Activated CD4-positive, alpha-beta T cell treated with anti-CD3 and anti-CD28 coated beads, Interleukin-2, amount 10 ng/mL, durations not matched to agents 24 days and 14 days (primary cell): ENCODE measurements around the gene MAPT. TPM values are rescaled to one million over a fixed set of nuclear protein-coding genes. Genes with fewer than 3 reads are reported as not detected.
"Not testable (repeated sequence)": the region's sequence is repeated elsewhere in the genome, so short reads cannot be mapped to it uniquely, and the experiment has no call there.

ENCODE experiments used
- DNase-seq: peaks from one replicate; pipeline ENCODE4 v3.0.0; 2022
- H3K27ac Mint-ChIP-seq: one replicate; pipeline ENCODE4 v1.8.0; 2022; ENCODE audit warnings: mild to moderate bottlenecking, mixed read lengths
- H3K27me3 Mint-ChIP-seq: one replicate; pipeline ENCODE4 v1.8.0; 2022; ENCODE audit warnings: mixed read lengths
- H3K36me3 Mint-ChIP-seq: one replicate; pipeline ENCODE4 v1.8.0; 2022; ENCODE audit warnings: low read depth, mild to moderate bottlenecking, mixed read lengths
- H3K4me1 Mint-ChIP-seq: one replicate; pipeline ENCODE4 v1.8.0; 2021; ENCODE audit warnings: mixed read lengths
- H3K4me3 Mint-ChIP-seq: one replicate; pipeline ENCODE4 v1.8.0; 2022; ENCODE audit warnings: mild to moderate bottlenecking, moderate library complexity, mixed read lengths
- H3K9me3 Mint-ChIP-seq: one replicate; pipeline ENCODE4 v1.8.0; 2021; ENCODE audit warnings: mixed read lengths
- intact Hi-C: fragments of 100-400 bp; cut with micrococcal nuclease; formaldehyde crosslinking; loops from one replicate; pipeline ENCODE4 v1.15.1; 2023
- total RNA-seq: library from RNA; stranded (reverse); gene quantifications from 2 replicates; pipeline ENCODE4 v1.2.3, GENCODE V29; 2022

Gene MAPT
- total RNA-seq, 1 donor from 2014 or later, result 0.37 TPM

DNA sequence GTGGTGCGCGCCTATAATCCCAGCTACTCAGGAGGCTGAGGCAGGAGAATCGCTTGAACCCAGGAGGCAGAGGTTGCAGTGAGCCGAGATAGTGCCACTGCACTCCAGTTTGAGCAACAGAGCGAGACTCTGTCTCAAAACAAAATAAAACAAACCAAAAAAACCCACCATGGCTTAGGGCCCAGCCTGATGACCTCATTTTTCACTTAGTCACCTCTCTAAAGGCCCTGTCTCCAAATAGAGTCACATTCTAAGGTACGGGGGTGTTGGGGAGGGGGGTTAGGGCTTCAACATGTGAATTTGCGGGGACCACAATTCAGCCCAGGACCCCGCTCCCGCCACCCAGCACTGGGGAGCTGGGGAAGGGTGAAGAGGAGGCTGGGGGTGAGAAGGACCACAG is 103.3 kb downstream of the MAPT start:
- Mint-ChIP-seq H3K4me3 (no peak overlapping the region), H3K27ac (no peak overlapping the region), H3K4me1 (peaks cover under 1% of the 10 kb centered on the region), H3K9me3 (no peaks in the 10 kb centered on the region), H3K27me3 (peaks cover 2% of the 10 kb centered on the region), H3K36me3 (no peaks in the 10 kb centered on the region)
- intact Hi-C loops, result no loop called here
- DNase-seq, result no peak

DNA sequence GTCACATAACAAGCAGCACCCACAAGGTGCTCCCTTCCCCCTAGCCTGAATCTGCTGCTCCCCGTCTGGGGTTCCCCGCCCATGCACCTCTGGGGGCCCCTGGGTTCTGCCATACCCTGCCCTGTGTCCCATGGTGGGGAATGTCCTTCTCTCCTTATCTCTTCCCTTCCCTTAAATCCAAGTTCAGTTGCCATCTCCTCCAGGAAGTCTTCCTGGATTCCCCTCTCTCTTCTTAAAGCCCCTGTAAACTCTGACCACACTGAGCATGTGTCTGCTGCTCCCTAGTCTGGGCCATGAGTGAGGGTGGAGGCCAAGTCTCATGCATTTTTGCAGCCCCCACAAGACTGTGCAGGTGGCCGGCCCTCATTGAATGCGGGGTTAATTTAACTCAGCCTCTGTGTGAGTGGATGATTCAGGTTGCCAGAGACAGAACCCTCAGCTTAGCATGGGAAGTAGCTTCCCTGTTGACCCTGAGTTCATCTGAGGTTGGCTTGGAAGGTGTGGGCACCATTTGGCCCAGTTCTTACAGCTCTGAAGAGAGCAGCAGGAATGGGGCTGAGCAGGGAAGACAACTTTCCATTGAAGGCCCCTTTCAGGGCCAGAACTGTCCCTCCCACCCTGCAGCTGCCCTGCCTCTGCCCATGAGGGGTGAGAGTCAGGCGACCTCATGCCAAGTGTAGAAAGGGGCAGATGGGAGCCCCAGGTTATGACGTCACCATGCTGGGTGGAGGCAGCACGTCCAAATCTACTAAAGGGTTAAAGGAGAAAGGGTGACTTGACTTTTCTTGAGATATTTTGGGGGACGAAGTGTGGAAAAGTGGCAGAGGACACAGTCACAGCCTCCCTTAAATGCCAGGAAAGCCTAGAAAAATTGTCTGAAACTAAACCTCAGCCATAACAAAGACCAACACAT is 104.9 kb downstream of the MAPT start, which contains the start of gene STH:
Gene STH, plus strand, starts transcription at position 264 of the 913 bp plus-strand sequence. Its CDS starts 30 bp downstream, at position 294.
- H3K9me3 Mint-ChIP-seq, result no peaks in the 10 kb centered on the region
- no peak within 1 kb of the TSS for H3K4me3 Mint-ChIP-seq
- no peak for DNase-seq
- intact Hi-C loops, result no loop called here
- peaks cover 4% of the 10 kb centered on the region for H3K4me1 Mint-ChIP-seq
- no peaks in the 10 kb centered on the region for H3K36me3 Mint-ChIP-seq
- no peak within 1 kb of the TSS for H3K27ac Mint-ChIP-seq
- no peaks in the 10 kb centered on the region for H3K27me3 Mint-ChIP-seq

DNA sequence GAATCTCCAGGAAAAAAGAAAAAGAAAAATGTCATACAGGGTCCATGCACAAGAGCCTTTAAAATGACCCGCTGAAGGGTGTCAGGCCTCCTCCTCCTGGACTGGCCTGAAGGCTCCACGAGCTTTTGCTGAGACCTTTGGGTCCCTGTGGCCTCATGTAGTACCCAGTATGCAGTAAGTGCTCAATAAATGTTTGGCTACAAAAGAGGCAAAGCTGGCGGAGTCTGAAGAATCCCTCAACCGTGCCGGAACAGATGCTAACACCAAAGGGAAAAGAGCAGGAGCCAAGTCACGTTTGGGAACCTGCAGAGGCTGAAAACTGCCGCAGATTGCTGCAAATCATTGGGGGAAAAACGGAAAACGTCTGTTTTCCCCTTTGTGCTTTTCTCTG is 105.5 kb downstream of the MAPT start:
- Mint-ChIP-seq H3K27ac (no peak overlapping the region), H3K9me3 (no peaks in the 10 kb centered on the region), H3K4me1 (peaks cover 4% of the 10 kb centered on the region), H3K4me3 (no peak overlapping the region), H3K27me3 (no peaks in the 10 kb centered on the region), H3K36me3 (no peaks in the 10 kb centered on the region)
- no peak for DNase-seq
- intact Hi-C loops, result loop anchor here (10.0 kb wide), 1 partner anchor 215 kb away; no protein-coding TSS in a partner anchor

DNA sequence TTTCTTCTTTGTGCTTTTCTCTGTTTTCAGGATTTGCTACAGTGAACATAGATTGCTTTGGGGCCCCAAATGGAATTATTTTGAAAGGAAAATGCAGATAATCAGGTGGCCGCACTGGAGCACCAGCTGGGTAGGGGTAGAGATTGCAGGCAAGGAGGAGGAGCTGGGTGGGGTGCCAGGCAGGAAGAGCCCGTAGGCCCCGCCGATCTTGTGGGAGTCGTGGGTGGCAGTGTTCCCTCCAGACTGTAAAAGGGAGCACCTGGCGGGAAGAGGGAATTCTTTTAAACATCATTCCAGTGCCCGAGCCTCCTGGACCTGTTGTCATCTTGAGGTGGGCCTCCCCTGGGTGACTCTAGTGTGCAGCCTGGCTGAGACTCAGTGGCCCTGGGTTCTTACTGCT is 105.9 kb downstream of the MAPT start:
- H3K9me3 Mint-ChIP-seq, result no peaks in the 10 kb centered on the region
- intact Hi-C loops, result loop anchor here (10.0 kb wide), 1 partner anchor 215 kb away; no protein-coding TSS in a partner anchor
- no peak overlapping the region for H3K4me3 Mint-ChIP-seq
- H3K27ac Mint-ChIP-seq, result no peak overlapping the region
- no peaks in the 10 kb centered on the region for H3K27me3 Mint-ChIP-seq
- H3K4me1 Mint-ChIP-seq, result peaks cover 4% of the 10 kb centered on the region
- no peak for DNase-seq
- no peaks in the 10 kb centered on the region for H3K36me3 Mint-ChIP-seq

DNA sequence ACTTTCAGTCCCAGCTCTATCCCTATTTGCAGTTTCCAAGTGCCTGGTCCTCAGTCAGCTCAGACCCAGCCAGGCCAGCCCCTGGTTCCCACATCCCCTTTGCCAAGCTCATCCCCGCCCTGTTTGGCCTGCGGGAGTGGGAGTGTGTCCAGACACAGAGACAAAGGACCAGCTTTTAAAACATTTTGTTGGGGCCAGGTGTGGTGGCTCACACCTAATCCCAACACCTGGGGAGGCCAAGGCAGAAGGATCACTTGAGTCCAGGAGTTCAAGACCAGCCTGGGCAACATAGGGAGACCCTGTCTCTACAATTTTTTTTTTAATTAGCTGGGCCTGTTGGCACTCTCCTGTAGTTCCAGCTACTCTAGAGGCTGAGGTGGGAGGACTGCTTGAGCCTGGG is 106.4 kb downstream of the MAPT start:
- intact Hi-C loops, result loop anchor here (10.0 kb wide), 1 partner anchor 214 kb away; no protein-coding TSS in a partner anchor
- Mint-ChIP-seq H3K27me3 (peaks cover 2% of the 10 kb centered on the region), H3K4me3 (no peak overlapping the region), H3K27ac (no peak overlapping the region), H3K4me1 (peaks cover 4% of the 10 kb centered on the region), H3K36me3 (no peaks in the 10 kb centered on the region), H3K9me3 (no peaks in the 10 kb centered on the region)
- no peak for DNase-seq

DNA sequence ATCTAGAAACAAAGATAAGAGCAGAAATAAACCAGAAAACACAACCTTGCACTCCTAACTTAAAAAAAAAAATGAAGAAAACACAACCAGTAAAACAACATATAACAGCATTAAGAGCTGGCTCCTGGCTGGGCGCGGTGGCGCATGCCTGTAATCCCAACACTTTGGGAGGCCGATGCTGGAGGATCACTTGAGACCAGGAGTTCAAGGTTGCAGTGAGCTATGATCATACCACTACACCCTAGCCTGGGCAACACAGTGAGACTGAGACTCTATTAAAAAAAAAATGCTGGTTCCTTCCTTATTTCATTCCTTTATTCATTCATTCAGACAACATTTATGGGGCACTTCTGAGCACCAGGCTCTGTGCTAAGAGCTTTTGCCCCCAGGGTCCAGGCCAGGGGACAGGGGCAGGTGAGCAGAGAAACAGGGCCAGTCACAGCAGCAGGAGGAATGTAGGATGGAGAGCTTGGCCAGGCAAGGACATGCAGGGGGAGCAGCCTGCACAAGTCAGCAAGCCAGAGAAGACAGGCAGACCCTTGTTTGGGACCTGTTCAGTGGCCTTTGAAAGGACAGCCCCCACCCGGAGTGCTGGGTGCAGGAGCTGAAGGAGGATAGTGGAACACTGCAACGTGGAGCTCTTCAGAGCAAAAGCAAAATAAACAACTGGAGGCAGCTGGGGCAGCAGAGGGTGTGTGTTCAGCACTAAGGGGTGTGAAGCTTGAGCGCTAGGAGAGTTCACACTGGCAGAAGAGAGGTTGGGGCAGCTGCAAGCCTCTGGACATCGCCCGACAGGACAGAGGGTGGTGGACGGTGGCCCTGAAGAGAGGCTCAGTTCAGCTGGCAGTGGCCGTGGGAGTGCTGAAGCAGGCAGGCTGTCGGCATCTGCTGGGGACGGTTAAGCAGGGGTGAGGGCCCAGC is 107.3 kb downstream of the MAPT start:
- Mint-ChIP-seq H3K9me3 (no peaks in the 10 kb centered on the region), H3K27me3 (peaks cover 6% of the 10 kb centered on the region), H3K27ac (no peak overlapping the region), H3K4me3 (no peak overlapping the region), H3K36me3 (no peaks in the 10 kb centered on the region), H3K4me1 (peaks cover 4% of the 10 kb centered on the region)
- no peak for DNase-seq
- intact Hi-C loops, result loop anchor here (10.0 kb wide), 1 partner anchor 213 kb away; no protein-coding TSS in a partner anchor

DNA sequence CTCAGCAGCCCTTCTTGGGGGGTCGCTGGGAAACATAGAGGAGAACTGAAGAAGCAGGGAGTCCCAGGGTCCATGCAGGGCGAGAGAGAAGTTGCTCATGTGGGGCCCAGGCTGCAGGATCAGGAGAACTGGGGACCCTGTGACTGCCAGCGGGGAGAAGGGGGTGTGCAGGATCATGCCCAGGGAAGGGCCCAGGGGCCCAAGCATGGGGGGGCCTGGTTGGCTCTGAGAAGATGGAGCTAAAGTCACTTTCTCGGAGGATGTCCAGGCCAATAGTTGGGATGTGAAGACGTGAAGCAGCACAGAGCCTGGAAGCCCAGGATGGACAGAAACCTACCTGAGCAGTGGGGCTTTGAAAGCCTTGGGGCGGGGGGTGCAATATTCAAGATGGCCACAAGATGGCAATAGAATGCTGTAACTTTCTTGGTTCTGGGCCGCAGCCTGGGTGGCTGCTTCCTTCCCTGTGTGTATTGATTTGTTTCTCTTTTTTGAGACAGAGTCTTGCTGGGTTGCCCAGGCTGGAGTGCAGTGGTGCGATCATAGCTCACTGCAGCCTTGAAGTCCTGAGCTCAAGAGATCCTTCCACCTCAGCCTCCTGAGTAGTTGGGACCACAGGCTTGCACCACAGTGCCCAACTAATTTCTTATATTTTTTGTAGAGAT is 108.1 kb downstream of the MAPT start:
- H3K36me3 Mint-ChIP-seq, result no peaks in the 10 kb centered on the region
- DNase-seq, result peak; percentile 93
- no peaks in the 10 kb centered on the region for H3K9me3 Mint-ChIP-seq
- intact Hi-C loops, result loop anchor here (10.0 kb wide), 1 partner anchor 212 kb away; no protein-coding TSS in a partner anchor
- peaks cover 6% of the 10 kb centered on the region for H3K27me3 Mint-ChIP-seq
- H3K4me1 Mint-ChIP-seq, result peaks cover 4% of the 10 kb centered on the region
- no peak overlapping the region for H3K27ac Mint-ChIP-seq
- no peak overlapping the region for H3K4me3 Mint-ChIP-seq

DNA sequence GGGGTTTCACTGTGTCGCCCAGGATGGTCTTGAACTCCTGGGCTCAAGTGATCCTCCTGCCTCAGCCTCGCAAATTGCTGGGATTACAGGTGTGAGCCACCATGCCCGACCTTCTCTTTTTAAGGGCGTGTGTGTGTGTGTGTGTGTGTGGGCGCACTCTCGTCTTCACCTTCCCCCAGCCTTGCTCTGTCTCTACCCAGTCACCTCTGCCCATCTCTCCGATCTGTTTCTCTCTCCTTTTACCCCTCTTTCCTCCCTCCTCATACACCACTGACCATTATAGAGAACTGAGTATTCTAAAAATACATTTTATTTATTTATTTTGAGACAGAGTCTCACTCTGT is 108.6 kb downstream of the MAPT start:
- no peaks in the 10 kb centered on the region for H3K36me3 Mint-ChIP-seq
- intact Hi-C loops, result loop anchor here (10.0 kb wide), 1 partner anchor 212 kb away; no protein-coding TSS in a partner anchor

DNA sequence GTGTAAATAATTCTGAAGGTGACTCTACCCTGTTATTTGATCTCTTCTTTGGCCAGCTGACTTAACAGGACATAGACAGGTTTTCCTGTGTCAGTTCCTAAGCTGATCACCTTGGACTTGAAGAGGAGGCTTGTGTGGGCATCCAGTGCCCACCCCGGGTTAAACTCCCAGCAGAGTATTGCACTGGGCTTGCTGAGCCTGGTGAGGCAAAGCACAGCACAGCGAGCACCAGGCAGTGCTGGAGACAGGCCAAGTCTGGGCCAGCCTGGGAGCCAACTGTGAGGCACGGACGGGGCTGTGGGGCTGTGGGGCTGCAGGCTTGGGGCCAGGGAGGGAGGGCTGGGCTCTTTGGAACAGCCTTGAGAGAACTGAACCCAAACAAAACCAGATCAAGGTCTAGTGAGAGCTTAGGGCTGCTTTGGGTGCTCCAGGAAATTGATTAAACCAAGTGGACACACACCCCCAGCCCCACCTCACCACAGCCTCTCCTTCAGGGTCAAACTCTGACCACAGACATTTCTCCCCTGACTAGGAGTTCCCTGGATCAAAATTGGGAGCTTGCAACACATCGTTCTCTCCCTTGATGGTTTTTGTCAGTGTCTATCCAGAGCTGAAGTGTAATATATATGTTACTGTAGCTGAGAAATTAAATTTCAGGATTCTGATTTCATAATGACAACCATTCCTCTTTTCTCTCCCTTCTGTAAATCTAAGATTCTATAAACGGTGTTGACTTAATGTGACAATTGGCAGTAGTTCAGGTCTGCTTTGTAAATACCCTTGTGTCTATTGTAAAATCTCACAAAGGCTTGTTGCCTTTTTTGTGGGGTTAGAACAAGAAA is 109.8 kb downstream of the MAPT start:
- peaks cover 4% of the 10 kb centered on the region for H3K4me1 Mint-ChIP-seq
- DNase-seq, result no peak
- H3K27ac Mint-ChIP-seq, result no peak overlapping the region
- H3K36me3 Mint-ChIP-seq, result no peaks in the 10 kb centered on the region
- H3K9me3 Mint-ChIP-seq, result no peaks in the 10 kb centered on the region
- no peak overlapping the region for H3K4me3 Mint-ChIP-seq
- intact Hi-C loops, result loop anchor here (10.0 kb wide), 1 partner anchor 211 kb away; no protein-coding TSS in a partner anchor
- peaks cover 10% of the 10 kb centered on the region for H3K27me3 Mint-ChIP-seq

More for the DNA sequence above, 108.6 kb downstream of the MAPT start:
- H3K4me1 Mint-ChIP-seq, result peaks cover 4% of the 10 kb centered on the region
- no peak for DNase-seq
- peaks cover 6% of the 10 kb centered on the region for H3K27me3 Mint-ChIP-seq
- H3K9me3 Mint-ChIP-seq, result no peaks in the 10 kb centered on the region
- H3K27ac Mint-ChIP-seq, result no peak overlapping the region
- no peak overlapping the region for H3K4me3 Mint-ChIP-seq

DNA sequence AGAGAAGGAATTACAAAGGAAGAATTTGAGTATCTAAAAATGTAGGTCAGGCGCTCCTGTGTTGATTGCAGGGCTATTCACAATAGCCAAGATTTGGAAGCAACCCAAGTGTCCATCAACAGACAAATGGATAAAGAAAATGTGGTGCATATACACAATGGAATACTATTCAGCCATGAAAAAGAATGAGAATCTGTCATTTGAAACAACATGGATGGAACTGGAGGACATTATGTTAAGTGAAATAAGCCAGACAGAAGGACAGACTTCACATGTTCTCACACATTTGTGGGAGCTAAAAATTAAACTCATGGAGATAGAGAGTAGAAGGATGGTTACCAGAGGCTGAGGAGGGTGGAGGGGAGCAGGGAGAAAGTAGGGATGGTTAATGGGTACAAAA is 111.7 kb downstream of the MAPT start:
- not testable (repeated sequence) for DNase-seq, H3K36me3 Mint-ChIP-seq, H3K4me1 Mint-ChIP-seq, H3K4me3 Mint-ChIP-seq, H3K9me3 Mint-ChIP-seq, H3K27ac Mint-ChIP-seq
- H3K27me3 Mint-ChIP-seq, result peaks cover 10% of the 10 kb centered on the region
- intact Hi-C loops, result loop anchor here (10.0 kb wide), 1 partner anchor 209 kb away; no protein-coding TSS in a partner anchor

DNA sequence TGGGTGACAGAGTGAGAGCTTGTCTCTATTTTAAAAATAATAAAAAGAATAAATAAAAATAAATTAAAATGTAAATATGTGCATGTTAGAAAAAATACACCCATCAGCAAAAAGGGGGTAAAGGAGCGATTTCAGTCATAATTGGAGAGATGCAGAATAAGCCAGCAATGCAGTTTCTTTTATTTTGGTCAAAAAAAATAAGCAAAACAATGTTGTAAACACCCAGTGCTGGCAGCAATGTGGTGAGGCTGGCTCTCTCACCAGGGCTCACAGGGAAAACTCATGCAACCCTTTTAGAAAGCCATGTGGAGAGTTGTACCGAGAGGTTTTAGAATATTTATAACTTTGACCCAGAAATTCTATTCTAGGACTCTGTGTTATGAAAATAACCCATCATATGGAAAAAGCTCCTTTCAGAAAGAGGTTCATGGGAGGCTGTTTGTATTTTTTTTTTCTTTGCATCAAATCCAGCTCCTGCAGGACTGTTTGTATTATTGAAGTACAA is 113.2 kb downstream of the MAPT start:
- DNase-seq, result no peak
- H3K27me3 Mint-ChIP-seq, result peaks cover 10% of the 10 kb centered on the region
- no peaks in the 10 kb centered on the region for H3K36me3 Mint-ChIP-seq
- intact Hi-C loops, result loop anchor here (10.0 kb wide), 1 partner anchor 207 kb away; no protein-coding TSS in a partner anchor
- H3K4me3 Mint-ChIP-seq, result no peak overlapping the region
- H3K9me3 Mint-ChIP-seq, result no peaks in the 10 kb centered on the region
- H3K27ac Mint-ChIP-seq, result no peak overlapping the region
- peaks cover 4% of the 10 kb centered on the region for H3K4me1 Mint-ChIP-seq

DNA sequence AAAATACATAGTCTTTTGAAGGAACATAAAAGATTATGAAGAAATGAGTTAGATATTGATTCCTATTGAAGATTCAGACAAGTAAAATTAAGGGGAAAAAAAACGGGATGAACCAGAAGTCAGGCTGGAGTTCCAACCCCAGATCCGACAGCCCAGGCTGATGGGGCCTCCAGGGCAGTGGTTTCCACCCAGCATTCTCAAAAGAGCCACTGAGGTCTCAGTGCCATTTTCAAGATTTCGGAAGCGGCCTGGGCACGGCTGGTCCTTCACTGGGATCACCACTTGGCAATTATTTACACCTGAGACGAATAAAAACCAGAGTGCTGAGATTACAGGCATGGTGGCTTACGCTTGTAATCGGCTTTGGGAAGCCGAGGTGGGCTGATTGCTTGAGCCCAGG is 114.2 kb downstream of the MAPT start:
- no peaks in the 10 kb centered on the region for H3K4me1 Mint-ChIP-seq
- H3K27me3 Mint-ChIP-seq, result peaks cover 10% of the 10 kb centered on the region
- H3K27ac Mint-ChIP-seq, result no peak overlapping the region
- H3K9me3 Mint-ChIP-seq, result no peaks in the 10 kb centered on the region
- DNase-seq, result no peak
- intact Hi-C loops, result loop anchor here (10.0 kb wide), 1 partner anchor 206 kb away; no protein-coding TSS in a partner anchor
- no peaks in the 10 kb centered on the region for H3K36me3 Mint-ChIP-seq
- H3K4me3 Mint-ChIP-seq, result no peak overlapping the region
